ENCODE data around the gene LIX1.
"Not testable (repeated sequence)": the region's sequence is repeated elsewhere in the genome, so short reads cannot be mapped to it uniquely, and the experiment has no call there.

Gene LIX1

DNA sequence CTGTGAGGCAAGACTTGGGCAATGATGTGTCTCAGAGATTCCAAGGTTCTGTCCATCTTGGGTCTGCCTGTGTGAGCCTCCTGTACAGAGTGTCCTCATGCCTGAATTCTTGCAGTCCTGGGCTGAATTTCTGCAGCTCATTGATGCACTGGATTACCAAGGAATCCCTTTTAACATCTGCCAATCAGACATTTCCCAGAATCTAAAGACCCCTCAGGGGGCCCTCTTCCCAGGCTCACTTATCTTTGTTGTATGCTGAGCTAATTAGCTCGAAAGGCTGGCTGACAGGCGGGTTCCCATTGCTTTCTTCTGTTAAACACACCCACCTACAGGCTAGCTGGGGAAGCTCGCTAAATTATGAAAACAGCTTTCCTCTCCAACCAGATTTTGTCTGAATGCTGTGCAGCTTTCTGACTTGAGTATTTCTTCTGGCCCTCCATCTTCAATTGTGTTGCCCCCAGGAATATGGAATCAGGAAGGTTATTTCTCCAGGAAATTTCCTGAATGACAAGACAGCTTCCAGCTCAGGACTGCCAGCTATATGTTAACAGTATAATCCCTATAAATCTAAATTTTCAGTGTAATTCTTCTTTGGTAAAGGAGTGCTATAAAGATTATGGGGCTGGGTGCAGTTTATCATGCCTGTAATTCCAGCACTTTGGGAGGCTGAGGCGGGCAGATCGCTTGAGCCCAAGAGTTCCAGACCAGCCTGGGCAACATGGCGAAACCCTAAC is at the start of gene LIX1:
Gene LIX1, minus strand, starts transcription at position 91 of the 734 bp plus-strand sequence. Its CDS starts 35 bp downstream, at position 56.
- H3K4me3 ChIP-seq (ENCODE audit: low read depth, low read length): no peak within 1 kb of the TSS

- H3K4me3 ChIP-seq (ENCODE audit: low read depth, low read length): no peak overlapping the region
Observed at GRCh38 chr5:97191893-97192292, 49.5 kb upstream of the LIX1 start.

DNA sequence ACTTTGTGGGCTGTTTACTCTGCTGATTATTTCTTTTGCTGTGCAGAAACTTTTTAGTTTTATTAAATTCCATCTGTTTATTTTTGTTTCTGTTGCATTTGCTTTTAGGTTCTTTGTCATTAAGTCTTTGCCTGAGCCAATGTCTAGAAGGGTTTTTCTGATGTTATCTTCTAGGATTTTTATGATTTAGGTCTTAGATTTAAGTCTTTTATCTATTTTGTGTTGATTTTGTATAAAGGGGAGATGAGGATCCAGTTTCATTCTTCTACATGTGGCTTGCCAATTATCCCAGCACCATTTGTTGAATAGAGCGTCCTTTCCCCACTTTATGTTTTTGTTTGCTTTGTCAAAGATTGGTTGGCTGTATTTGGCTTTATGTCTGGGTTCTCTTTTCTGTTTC is 47.1 kb upstream of the LIX1 start:
- not testable (repeated sequence) for H3K4me3 ChIP-seq (ENCODE audit: low read depth, low read length)

- peak overlapping the region; percentile 96 for H3K4me3 ChIP-seq (ENCODE audit: low read depth, low read length)
Observed at GRCh38 chr5:97183930-97184213, 41.5 kb upstream of the LIX1 start.

- peak within 1 kb of the TSS; percentile 96 for H3K4me3 ChIP-seq (ENCODE audit: low read depth, low read length)
Observed at GRCh38 chr5:97183100-97183929, 40.9 kb upstream of the LIX1 start, which contains the start of gene RIOK2. RIOK2 (minus strand) TSS chr5:97183247; CDS start chr5:97183191, 56 bp downstream.

GRCh38 chr5:97182571-97183099 is 40.2 kb upstream of the LIX1 start:
- H3K4me3 ChIP-seq (ENCODE audit: low read depth, low read length): peak overlapping the region; percentile 96

DNA sequence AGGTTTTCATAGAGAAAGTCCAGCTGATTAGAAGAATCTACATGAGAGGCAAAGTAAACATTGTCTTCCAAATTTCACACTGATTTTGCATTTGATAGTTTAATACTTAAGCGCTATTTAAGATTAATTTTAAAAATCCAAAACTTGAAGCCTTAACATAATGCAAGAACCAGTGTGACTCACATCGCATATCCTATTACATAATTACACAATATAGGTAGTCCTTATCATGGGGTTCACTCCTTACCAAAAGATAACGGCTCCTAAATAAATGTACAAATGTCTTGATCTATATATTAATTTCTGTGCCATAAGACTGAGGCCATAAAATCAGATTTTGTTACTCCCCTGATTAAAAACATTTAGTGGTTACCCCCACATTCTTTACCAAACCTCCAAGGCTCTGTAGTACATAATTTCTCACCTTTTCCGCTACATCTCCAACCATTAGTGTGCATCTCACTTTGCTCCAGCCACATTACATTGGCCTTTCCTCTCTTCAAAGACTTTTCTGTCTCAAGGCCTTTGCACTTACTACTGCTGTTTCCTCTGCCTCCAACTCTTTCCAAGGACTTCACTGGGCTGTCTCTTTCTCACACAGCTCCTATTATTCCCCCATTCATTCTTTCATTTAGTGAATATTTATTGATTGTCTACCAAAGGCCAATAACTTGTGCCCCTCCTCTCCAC is 39.6 kb upstream of the LIX1 start:
- peak overlapping the region; percentile 96 for H3K4me3 ChIP-seq (ENCODE audit: low read depth, low read length)

- not testable (repeated sequence) for H3K4me3 ChIP-seq (ENCODE audit: low read depth, low read length)
Observed at GRCh38 chr5:97179457-97179856, 37.0 kb upstream of the LIX1 start.

GRCh38 chr5:97172227-97172626 is 29.8 kb upstream of the LIX1 start:
- H3K4me3 ChIP-seq (ENCODE audit: low read depth, low read length): no peak overlapping the region

- H3K4me3 ChIP-seq (ENCODE audit: low read depth, low read length): no peak overlapping the region
Observed at GRCh38 chr5:97171703-97172102, 29.3 kb upstream of the LIX1 start.

GRCh38 chr5:97167435-97167834 is 25.0 kb upstream of the LIX1 start:
- H3K4me3 ChIP-seq (ENCODE audit: low read depth, low read length): no peak overlapping the region

DNA sequence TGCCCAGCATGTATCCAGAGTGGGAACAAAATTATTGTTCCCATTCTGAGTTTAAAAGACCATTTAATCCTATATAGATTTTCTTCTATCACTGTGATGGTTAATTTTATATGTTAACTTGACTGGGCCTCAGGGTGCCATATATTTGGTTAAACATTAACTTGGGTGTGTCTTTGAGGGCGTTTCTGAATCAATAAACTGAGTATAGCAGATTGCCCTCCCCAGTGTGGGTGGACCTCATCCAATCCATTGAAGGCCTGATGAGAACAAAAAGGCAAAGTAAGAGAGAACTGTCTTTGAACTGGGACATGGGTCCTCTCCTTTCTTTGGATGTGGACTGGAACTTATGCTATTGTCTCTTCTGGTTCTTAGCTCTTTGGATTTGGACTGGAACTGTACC is 23.3 kb upstream of the LIX1 start:
- no peak overlapping the region for H3K4me3 ChIP-seq (ENCODE audit: low read depth, low read length)

DNA sequence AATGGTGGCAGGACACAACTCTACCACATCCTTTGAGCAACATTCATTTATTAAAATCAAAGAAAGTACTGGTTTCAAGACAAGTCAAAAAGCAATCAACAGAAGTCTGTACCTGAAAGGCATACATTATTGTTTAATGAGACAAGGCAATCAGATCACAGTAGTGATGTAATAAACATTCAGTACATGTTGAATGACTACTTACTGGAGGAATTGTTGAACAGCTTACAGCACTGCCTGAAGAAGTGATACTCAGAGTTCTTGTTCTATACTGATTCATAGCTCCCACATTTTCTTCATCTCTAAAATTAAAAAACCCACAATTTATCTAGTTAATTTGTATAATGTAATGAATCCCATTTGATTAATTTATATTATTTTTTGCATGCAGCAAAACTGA is 22.4 kb upstream of the LIX1 start:
- no peak overlapping the region for H3K4me3 ChIP-seq (ENCODE audit: low read depth, low read length)

DNA sequence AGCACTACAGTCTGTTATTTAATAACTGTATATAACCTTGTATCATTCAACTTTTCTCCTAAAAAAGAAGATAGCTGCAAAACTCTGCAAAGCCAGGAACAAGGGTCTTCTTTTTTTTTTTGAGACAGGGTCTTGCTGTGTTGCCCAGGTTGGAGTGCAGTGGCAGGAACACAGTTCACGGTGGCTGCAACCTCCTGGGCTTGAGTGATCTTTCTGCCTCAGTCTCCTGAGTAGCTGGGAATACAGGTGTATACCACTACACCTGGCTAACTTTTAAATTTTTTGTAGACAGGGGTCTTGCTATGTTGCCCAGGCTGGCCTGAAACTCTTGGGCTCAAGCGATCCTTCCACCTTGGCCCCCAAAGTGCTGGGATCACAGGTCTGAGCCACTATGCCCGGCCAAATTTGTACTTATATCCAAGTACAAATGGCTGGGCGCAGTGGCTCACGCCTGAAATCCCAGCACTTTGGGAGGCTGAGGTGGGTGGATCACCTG is 21.4 kb upstream of the LIX1 start:
- H3K4me3 ChIP-seq (ENCODE audit: low read depth, low read length): no peak overlapping the region

- no peak overlapping the region for H3K4me3 ChIP-seq (ENCODE audit: low read depth, low read length)
Observed at GRCh38 chr5:97163360-97163764, 21.0 kb upstream of the LIX1 start.

GRCh38 chr5:97162045-97162444 is 19.6 kb upstream of the LIX1 start:
- H3K4me3 ChIP-seq (ENCODE audit: low read depth, low read length): no peak overlapping the region

- no peak overlapping the region for H3K4me3 ChIP-seq (ENCODE audit: low read depth, low read length)
Observed at GRCh38 chr5:97157689-97158088, 15.3 kb upstream of the LIX1 start.

- H3K4me3 ChIP-seq (ENCODE audit: low read depth, low read length): no peak overlapping the region
Observed at GRCh38 chr5:97151370-97151769, 9.0 kb upstream of the LIX1 start.

DNA sequence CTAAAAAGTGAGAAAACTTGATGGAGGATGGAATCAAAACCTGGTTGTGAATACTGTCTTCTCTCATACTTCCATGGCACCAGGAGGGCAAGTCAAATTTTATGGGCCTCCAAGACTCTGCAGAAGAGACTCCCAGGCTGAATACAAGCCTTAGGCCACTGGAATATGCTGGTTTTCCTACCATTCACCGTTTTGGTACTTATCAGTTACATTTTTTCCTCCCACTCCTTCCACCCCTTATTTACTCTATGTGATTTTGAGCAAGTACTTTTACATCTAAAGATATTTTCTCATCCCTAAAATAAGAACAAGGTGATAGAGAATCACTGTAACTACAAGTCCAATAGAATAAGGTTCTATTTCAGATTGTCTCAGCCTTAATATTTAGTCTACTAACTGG is 8.0 kb upstream of the LIX1 start:
- no peak overlapping the region for H3K4me3 ChIP-seq (ENCODE audit: low read depth, low read length)

- H3K4me3 ChIP-seq (ENCODE audit: low read depth, low read length): no peak overlapping the region
Observed at GRCh38 chr5:97149709-97150108, 7.3 kb upstream of the LIX1 start.

GRCh38 chr5:97148288-97148687 is 5.9 kb upstream of the LIX1 start:
- no peak overlapping the region for H3K4me3 ChIP-seq (ENCODE audit: low read depth, low read length)

Data from iPS-11a (cell line).